ENCODE data around the gene ARHGAP18.

Gene ARHGAP18

GRCh38 chr6:129719692-129720091, 9.7 kb upstream of the ARHGAP18 start:
- no peak for DNase-seq

- no peak for DNase-seq
These were observed 7.3 kb upstream of the ARHGAP18 start for GRCh38 chr6:129717277-129717676.

- DNase-seq, result no peak
These were observed 3.9 kb upstream of the ARHGAP18 start for GRCh38 chr6:129713806-129714333.

- DNase-seq, result no peak
These were observed 1.3 kb upstream of the ARHGAP18 start for GRCh38 chr6:129711271-129711631.

- no peak for DNase-seq
These were observed 683 bp upstream of the ARHGAP18 start for GRCh38 chr6:129710450-129711270.

- no peak for DNase-seq
These were observed 695 bp downstream of the ARHGAP18 start for GRCh38 chr6:129709196-129709768.

GRCh38 chr6:129708496-129709195, 1.3 kb downstream of the ARHGAP18 start:
- DNase-seq, result no peak

- DNase-seq, result no peak
These were observed 2.0 kb downstream of the ARHGAP18 start for GRCh38 chr6:129707882-129708495.

GRCh38 chr6:129707028-129707427, 2.9 kb downstream of the ARHGAP18 start:
- no peak for DNase-seq

GRCh38 chr6:129705212-129705611, 4.8 kb downstream of the ARHGAP18 start:
- DNase-seq, result no peak

GRCh38 chr6:129704708-129705107, 5.3 kb downstream of the ARHGAP18 start:
- DNase-seq, result no peak

GRCh38 chr6:129701721-129702455, 8.1 kb downstream of the ARHGAP18 start:
- DNase-seq, result no peak

GRCh38 chr6:129700666-129701065, 9.3 kb downstream of the ARHGAP18 start:
- DNase-seq, result no peak

GRCh38 chr6:129699659-129700058, 10.3 kb downstream of the ARHGAP18 start:
- DNase-seq, result no peak

GRCh38 chr6:129698430-129698829, 11.5 kb downstream of the ARHGAP18 start:
- DNase-seq, result no peak

- DNase-seq, result no peak
These were observed 12.2 kb downstream of the ARHGAP18 start for GRCh38 chr6:129697788-129698187.

- no peak for DNase-seq
These were observed 13.1 kb downstream of the ARHGAP18 start for GRCh38 chr6:129696843-129697242.

GRCh38 chr6:129696028-129696418, 14.0 kb downstream of the ARHGAP18 start:
- no peak for DNase-seq

- no peak for DNase-seq
These were observed 14.5 kb downstream of the ARHGAP18 start for GRCh38 chr6:129695373-129696027.

- DNase-seq, result no peak
These were observed 15.9 kb downstream of the ARHGAP18 start for GRCh38 chr6:129694036-129694435.

- DNase-seq, result no peak
These were observed 17.5 kb downstream of the ARHGAP18 start for GRCh38 chr6:129692467-129692866.

GRCh38 chr6:129691709-129692108, 18.3 kb downstream of the ARHGAP18 start:
- DNase-seq, result no peak
